DOHH2 (cell line): ENCODE measurements around the gene KLHL40.

ENCODE experiments used
- H3F3A ChIP-seq: fragments of 200-600 bp; sonication (generic), shearing (Covaris generic); 2 replicates; pipeline ENCODE4 v1.6.0; 2016; ENCODE audit warnings: antibody characterized with exemption, mild to moderate bottlenecking; ENCODE audit not compliant: control insufficient read depth, insufficient read depth
- H3K27ac ChIP-seq: fragments of 200-600 bp; sonication (generic); 2 replicates; pipeline ENCODE4 v1.5.1; 2014; ENCODE audit warnings: low read depth, mild to moderate bottlenecking, low read length, moderate library complexity
- H3K27me3 ChIP-seq: fragments of 200-600 bp; sonication (generic); 2 replicates; pipeline ENCODE4 v1.6.1; 2014; ENCODE audit warnings: mild to moderate bottlenecking, low read length, mixed read lengths; ENCODE audit not compliant: control insufficient read depth
- H3K36me3 ChIP-seq: fragments of 200-600 bp; sonication (generic); 2 replicates; pipeline ENCODE4 v1.6.1; 2014; ENCODE audit warnings: mild to moderate bottlenecking, low read length, moderate library complexity, mixed read lengths; ENCODE audit not compliant: control insufficient read depth
- H3K4me1 ChIP-seq: fragments of 200-600 bp; sonication (generic); 2 replicates; pipeline ENCODE4 v1.6.1; 2014; ENCODE audit warnings: mild to moderate bottlenecking, low read length, mixed read lengths; ENCODE audit not compliant: control insufficient read depth
- H3K4me2 ChIP-seq: fragments of 200-600 bp; sonication (generic); 2 replicates; pipeline ENCODE4 v1.6.0; 2014; ENCODE audit warnings: mild to moderate bottlenecking, low read length, moderate library complexity
- H3K4me3 ChIP-seq: fragments of 200-600 bp; sonication (generic); 2 replicates; pipeline ENCODE4 v1.5.1; 2014; ENCODE audit warnings: mild to moderate bottlenecking, low read length, mixed read lengths
- H3K79me2 ChIP-seq: fragments of 200-600 bp; sonication (generic); 2 replicates; pipeline ENCODE4 v1.6.1; 2014; ENCODE audit warnings: mild to moderate bottlenecking, low read length, mixed read lengths; ENCODE audit not compliant: control insufficient read depth
- H3K9me2 ChIP-seq: fragments of 200-600 bp; sonication (generic); replicated peaks from 2 replicates; pipeline ENCODE4 v1.6.1; 2014; ENCODE audit warnings: mild to moderate bottlenecking, low read length, mixed read lengths; ENCODE audit not compliant: control insufficient read depth
- H3K9me3 ChIP-seq: fragments of 200-600 bp; sonication (generic); 2 replicates; pipeline ENCODE4 v1.6.1; 2014; ENCODE audit warnings: antibody characterized with exemption, low read length, mixed read lengths; ENCODE audit not compliant: control insufficient read depth, insufficient read depth
- H4K20me1 ChIP-seq: fragments of 200-600 bp; sonication (generic); 2 replicates; pipeline ENCODE4 v1.6.0; 2014; ENCODE audit warnings: low read depth, mild to moderate bottlenecking, antibody characterized with exemption, low read length, moderate library complexity; ENCODE audit not compliant: control insufficient read depth, insufficient read depth
- EZH2phosphoT487 ChIP-seq: fragments of 200-600 bp; sonication (generic); IDR thresholded peaks from 2 replicates; pipeline ENCODE4 v1.6.1; 2017; ENCODE audit warnings: borderline replicate concordance, mild to moderate bottlenecking, antibody characterized with exemption, low read length, moderate library complexity, mixed read lengths
- TF ChIP-seq, protein P1 (sequence below): fragments of 200-600 bp; sonication (generic); IDR thresholded peaks from one replicate; pipeline ENCODE4 v1.5.1; 2014; ENCODE audit warnings: antibody characterized with exemption, mild to moderate bottlenecking, low read depth, low read length; ENCODE audit not compliant: poor library complexity, severe bottlenecking

The KLHL40 gene

DNA sequence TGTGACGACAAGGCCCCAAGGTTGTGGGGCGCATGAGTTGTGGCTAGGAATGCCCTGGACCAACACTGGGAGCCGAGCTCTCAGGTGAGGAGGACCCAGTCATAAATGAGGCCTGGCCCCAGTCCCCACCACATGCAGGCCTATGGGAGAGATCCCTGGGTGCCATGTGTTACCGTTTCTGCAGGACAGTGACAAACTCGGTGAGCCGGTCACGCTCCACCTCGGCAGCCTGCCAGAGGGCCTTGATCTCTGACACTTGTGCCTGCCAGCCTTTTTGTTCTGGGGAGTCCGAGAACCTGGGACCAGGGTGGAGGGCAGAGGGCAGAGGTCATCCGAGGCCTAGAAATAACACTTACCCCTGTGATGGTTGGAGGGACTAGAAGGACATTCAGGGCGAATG is 45.0 kb downstream of the KLHL40 start:
- H4K20me1 ChIP-seq = no peaks in the 10 kb centered on the region
- H3K27ac ChIP-seq = no peak overlapping the region
- H3K27me3 ChIP-seq = no peaks in the 10 kb centered on the region
- H3K4me2 ChIP-seq = no peak overlapping the region
- H3K9me3 ChIP-seq = no peaks in the 10 kb centered on the region
- H3K9me2 ChIP-seq = no peaks in the 10 kb centered on the region
- TF ChIP-seq, protein P1, sequence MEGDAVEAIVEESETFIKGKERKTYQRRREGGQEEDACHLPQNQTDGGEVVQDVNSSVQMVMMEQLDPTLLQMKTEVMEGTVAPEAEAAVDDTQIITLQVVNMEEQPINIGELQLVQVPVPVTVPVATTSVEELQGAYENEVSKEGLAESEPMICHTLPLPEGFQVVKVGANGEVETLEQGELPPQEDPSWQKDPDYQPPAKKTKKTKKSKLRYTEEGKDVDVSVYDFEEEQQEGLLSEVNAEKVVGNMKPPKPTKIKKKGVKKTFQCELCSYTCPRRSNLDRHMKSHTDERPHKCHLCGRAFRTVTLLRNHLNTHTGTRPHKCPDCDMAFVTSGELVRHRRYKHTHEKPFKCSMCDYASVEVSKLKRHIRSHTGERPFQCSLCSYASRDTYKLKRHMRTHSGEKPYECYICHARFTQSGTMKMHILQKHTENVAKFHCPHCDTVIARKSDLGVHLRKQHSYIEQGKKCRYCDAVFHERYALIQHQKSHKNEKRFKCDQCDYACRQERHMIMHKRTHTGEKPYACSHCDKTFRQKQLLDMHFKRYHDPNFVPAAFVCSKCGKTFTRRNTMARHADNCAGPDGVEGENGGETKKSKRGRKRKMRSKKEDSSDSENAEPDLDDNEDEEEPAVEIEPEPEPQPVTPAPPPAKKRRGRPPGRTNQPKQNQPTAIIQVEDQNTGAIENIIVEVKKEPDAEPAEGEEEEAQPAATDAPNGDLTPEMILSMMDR = no peak
- TF ChIP-seq EZH2phosphoT487 = no peak
- H3F3A ChIP-seq = no peaks in the 10 kb centered on the region
- H3K4me1 ChIP-seq = no peaks in the 10 kb centered on the region
- H3K79me2 ChIP-seq = no peaks in the 10 kb centered on the region
- H3K4me3 ChIP-seq = no peak overlapping the region
- no peaks in the 10 kb centered on the region for H3K36me3 ChIP-seq

DNA sequence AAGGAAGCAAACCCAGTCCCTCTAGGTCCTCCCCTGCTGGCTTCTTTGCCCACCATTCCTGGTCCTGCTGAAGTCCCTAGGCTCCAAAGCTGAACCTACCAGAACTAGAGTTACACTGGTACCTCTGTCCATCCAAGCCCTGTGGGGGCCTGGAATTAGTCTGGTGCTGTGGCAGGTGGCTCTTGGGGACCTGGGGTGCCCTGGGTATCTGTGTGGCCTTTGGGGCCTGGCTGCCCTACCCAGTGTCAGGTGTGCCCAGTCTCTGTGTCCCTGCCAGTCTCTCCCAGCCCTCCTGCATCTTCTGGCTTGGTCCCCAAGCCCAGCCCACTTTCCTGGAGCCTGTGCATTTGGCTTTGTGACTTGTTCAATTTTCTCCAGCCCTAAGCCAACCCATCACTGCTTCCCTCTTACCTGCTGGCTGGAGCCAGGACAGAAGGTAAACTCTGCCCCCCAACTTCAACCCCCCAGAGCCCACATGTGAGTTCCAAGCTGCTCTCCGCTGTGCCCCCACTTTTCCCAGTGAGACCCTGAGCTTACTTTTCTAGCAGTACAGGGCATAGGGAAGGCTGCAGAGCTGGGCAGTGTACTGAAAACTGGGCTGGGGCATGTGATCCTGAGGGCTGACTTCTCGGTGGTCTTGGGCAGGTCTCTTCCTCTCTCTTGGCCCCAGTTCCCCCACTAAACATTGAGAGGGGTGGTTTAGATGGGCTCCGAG is 45.5 kb downstream of the KLHL40 start:
- no peaks in the 10 kb centered on the region for H3K27me3 ChIP-seq
- no peaks in the 10 kb centered on the region for H3K4me1 ChIP-seq
- no peaks in the 10 kb centered on the region for H3K36me3 ChIP-seq
- H3K9me3 ChIP-seq = no peaks in the 10 kb centered on the region
- H3F3A ChIP-seq = no peaks in the 10 kb centered on the region
- H4K20me1 ChIP-seq = no peaks in the 10 kb centered on the region
- no peaks in the 10 kb centered on the region for H3K9me2 ChIP-seq
- TF ChIP-seq, protein P1 = no peak
- no peak for TF ChIP-seq EZH2phosphoT487
- no peak overlapping the region for H3K4me2 ChIP-seq
- no peak overlapping the region for H3K27ac ChIP-seq
- no peaks in the 10 kb centered on the region for H3K79me2 ChIP-seq
- H3K4me3 ChIP-seq = no peak overlapping the region

DNA sequence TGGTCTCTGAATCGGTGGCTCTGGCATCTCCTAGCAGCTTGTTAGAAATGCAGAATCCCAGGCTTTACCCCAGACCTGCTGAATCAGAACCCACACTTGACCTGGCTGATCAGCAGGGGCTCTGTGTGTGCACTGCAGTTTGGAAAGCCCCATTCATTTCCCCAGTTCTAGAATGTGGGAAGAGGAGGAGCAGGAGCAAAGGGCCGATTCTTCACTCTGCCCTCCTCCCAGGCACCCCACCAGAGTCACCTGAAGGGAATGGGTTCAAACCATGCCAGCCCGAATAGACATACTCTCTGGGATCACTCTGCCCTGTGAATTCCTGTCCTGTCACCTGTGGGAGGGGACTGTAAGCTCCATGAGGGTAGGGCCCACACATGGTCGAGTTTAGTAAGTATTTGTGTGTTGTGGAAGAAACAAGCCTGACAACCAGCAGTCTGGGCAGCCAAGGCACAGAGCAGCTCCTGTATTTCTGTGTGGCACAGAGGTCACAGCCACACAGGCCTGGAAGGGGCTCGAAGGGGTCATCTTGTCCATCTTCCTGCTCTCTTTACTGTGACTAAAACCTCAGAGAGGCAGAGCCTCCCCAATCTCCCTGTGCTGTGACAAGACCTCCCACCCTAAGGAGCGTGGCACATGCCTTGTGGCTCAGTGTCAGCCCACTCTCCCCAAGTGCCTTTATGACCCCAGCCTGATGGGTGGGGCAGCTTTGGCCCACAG is 46.3 kb downstream of the KLHL40 start:
- Histone ChIP-seq H3K4me3 (no peak overlapping the region), H3K36me3 (no peaks in the 10 kb centered on the region), H3K4me2 (no peak overlapping the region), H3K9me3 (no peaks in the 10 kb centered on the region), H3K9me2 (no peaks in the 10 kb centered on the region), H3K27ac (no peak overlapping the region), H4K20me1 (no peaks in the 10 kb centered on the region), H3K79me2 (no peaks in the 10 kb centered on the region), H3K4me1 (no peaks in the 10 kb centered on the region), H3F3A (no peaks in the 10 kb centered on the region), H3K27me3 (no peaks in the 10 kb centered on the region)
- TF ChIP-seq, protein P1 = no peak
- no peak for TF ChIP-seq EZH2phosphoT487
